GM18505 (cell line): ENCODE data around the gene H1-8.

Experiments
- ATAC-seq: cut with Tn5 transposase; IDR thresholded peaks from one replicate; pipeline ENCODE4 v1.9.1; 2021; ENCODE audit not compliant: unreplicated experiment
- POLR2A ChIP-seq: IDR thresholded peaks from 4 replicates; pipeline ENCODE4 v1.6.1; 2011; ENCODE audit warnings: borderline replicate concordance; ENCODE audit not compliant: insufficient read depth, insufficient read length; ENCODE audit errors: extremely low read depth

H1-8 gene

DNA sequence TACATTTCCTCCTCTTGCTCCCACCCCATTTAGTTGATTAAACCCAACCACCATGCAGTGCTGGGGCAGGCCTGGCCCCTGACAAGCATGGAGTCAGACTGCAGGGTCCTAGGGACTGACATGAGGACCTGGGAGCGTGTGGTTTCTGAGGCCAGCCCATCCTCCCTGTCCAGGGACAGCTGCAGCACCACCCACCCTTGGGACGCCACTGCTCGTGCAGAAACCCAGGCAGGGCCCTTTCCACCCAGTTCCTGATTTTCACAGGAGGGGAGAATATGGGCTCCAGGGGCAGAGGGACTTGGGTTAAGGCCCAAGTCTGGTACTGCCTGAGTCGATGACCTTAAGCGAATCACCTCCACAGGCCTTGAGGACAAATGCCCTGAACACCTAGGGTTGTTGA is 39.8 kb downstream of the H1-8 start:
- no peak for TF ChIP-seq POLR2A
- no peak for ATAC-seq

DNA sequence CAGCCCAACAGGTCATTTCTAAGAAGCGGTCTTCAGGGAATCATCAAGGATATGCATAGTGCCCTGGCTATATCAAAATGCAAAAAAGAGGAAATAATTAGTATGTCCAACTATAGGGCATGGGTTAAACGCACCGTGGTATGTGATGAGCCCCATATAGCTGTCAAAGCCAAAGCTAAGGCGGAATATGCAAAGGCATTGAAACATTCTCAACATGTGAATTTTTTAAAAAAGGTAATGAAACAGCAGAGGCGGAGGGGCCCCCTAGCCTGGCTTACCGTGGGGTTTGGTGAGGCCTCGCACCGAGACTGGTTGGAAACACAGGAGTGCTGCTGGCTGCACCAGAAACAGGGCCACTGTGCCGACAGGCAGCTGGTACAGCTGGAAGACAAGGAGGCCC is 40.3 kb downstream of the H1-8 start:
- ATAC-seq: no peak
- no peak for TF ChIP-seq POLR2A

DNA sequence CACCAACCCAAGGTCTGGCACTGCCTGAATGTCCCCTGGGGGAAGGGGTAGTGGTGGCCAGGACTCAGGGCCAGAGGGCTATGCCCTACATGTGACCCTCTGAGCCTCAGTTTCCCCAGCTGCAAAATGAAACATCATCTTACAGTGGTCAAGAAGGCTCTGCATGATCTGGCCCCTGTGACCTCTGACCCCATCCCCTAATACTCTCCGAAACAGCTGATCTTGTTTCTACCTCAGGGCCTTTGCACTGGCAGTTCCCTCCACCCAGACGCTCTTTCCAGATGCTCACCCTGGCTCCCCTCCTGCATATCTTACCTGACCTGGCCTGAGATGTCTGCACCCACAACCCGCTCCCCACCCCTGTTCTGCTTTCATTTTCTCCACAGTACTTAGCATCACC is 41.7 kb downstream of the H1-8 start:
- ATAC-seq: no peak
- no peak for TF ChIP-seq POLR2A

DNA sequence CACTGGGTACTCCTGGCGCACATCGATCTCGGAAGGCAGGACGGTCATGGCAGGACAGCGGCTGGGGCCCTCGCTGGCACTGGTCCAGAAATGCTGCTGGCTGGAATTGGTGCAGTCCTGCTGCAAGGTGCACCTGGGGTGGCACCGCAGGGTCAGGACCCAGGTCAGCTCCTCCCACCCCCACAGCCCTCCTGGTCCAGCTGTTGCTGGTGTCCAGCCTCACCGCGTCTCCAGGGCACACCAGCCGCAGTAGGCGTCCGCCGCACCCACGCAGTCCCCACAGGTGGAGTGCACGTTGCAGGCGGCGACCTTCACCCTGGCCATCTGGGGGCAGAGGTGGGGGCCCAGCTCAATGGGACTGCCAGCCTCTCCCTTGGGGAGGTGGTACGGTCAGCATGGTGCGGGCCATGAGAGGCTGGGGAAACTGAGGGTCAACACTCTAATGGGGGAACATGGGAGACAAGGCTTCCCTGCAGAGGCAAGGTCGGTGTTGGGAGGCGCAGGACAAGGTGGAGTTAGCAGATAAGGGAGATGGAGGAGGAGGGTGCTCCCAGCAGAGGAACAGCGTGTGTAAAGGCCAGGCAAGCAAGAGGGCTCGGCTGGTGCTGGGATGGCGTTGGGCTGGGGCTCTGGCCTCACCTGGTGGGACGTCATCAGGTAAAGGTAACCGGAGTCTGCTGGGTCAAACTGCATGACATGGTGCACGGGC is 43.1 kb downstream of the H1-8 start:
- TF ChIP-seq POLR2A: no peak

GRCh38 chr3:129586746-129587430 is 43.9 kb downstream of the H1-8 start:
- TF ChIP-seq POLR2A: no peak
- no peak for ATAC-seq

More for the DNA sequence above, 43.1 kb downstream of the H1-8 start:
- ATAC-seq: no peak

DNA sequence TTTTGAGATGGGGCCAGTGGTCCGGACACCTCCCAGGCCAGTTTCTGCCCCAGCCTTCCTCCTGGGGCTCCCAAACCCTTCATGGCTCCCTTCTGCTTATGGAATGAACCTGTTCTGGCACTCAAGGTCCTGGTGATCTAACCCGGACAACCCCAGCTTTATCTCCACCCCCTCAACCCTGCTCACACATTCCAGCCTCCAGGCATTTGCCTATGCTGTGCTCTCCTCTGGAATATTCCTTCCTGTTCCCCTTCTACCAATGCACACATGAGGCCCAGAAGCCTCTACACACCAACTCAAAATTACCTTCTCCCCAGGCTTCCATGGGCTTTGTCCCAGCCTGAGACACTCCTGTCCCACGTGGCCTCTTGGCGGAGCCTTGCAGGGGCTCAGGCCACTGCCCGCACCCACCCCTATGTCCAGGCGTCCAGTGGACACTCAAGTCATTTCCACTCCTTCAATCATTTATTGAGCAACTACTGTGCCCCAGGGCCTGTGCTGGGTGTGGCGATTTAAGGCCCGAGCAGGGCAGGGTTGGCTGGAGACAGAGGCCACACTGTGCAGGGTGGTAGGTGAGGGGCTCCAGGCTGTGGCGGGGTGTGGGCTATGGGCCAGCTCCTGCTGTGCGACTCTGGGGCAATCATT is 44.7 kb downstream of the H1-8 start:
- no peak for TF ChIP-seq POLR2A
- ATAC-seq: no peak

GRCh38 chr3:129590215-129590614 is 47.2 kb downstream of the H1-8 start:
- no peak for ATAC-seq
- no peak for TF ChIP-seq POLR2A

GRCh38 chr3:129591932-129592331 is 49.0 kb downstream of the H1-8 start:
- ATAC-seq: no peak
- no peak for TF ChIP-seq POLR2A

DNA sequence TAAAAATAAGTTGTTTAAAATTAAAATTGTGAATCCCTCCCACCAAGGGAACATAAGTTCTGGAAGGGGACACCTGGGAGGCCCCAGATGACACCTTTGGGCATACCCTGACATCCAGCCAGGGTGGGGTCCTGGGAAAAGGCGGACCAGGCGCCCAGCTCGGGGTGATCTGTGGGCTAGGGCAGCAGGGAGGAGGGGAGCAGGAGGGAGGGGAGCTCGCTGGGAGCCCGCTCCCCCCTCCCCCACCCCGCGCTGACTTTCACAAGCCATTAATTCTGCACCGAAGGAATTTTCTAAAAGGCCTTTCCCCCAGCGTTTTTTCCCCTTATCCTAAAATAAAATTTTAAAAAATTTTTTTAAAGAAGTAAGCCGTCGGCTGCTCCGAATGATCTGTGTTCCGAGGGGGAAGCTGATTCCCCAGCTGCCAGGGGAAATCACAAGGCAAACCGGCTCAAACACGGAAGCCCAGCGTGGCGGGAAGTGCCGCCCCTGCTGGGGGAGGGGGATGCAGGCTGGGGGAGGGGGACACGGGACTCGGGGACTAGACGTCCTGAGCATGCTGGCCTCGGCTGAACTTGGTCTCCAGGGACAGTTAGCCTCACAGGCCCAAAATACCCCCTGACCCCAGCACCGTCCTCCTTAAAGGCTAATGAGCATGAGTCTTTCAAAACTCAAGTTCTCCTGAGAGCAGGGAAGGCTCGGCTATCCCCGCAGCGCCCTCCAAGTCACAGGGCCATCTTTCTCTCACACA is 49.6 kb downstream of the H1-8 start:
- no peak for ATAC-seq
- no peak for TF ChIP-seq POLR2A

DNA sequence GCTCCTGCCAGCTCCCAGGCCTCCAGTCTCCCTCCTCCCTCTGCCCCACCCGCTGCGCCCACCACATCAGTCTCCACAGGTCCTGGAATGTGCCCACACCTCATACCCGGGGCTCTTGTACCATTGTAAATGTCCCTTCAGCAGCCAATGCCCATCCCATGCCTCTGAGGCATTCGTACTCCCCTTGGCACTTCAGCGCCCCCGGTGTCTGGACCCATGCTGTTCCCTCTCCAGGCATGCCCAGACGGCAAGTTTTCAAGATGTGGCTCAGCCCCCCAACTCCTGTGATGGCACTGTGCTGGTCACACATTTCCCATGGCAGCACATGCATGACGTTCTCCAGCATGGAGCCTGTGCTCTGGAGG is 50.2 kb downstream of the H1-8 start:
- TF ChIP-seq POLR2A: no peak
- no peak for ATAC-seq

DNA sequence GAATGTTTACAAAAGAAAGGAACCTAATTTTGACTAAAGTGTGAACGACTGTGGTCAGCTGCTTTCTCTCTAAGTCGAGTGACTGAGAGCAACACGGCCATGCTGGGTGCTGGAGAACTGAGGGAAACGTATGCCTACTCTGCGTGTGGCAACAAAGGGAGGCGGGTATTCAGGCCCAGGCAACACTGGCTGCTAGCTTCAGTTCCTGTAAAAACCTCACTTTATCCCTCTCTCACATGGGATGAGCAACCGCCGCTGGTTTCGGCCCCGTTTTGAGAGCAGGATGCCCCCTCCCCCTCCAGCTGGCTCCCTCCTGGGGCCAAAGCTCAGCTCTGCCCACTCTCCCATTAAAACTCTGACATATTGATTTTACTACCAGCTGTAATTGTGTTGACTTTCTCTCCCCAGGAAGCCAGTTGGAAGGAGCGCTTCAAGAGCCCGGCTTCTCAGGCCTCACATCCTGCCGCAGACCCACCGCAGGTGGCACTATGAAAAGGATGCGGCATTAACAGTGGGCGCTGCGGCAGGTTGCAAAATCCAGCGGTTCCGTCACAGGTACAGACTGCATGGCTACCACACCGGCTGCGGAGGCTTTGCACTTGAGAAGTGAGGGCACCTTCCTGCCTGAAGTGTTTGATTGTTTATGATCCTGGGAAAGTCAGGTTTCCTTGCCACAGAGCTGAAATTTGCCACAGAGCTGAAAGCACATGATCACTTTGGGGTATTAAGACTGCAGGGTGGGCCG is 50.8 kb downstream of the H1-8 start:
- ATAC-seq: no peak
- no peak for TF ChIP-seq POLR2A

- TF ChIP-seq POLR2A: no peak
- ATAC-seq: no peak
Observed at GRCh38 chr3:129594409-129594808, 51.4 kb downstream of the H1-8 start.

GRCh38 chr3:129594907-129595390 is 52.0 kb downstream of the H1-8 start:
- no peak for ATAC-seq

More at GRCh38 chr3:129594907-129595390, 52.0 kb downstream of the H1-8 start:
- TF ChIP-seq POLR2A: no peak
